NK-92 (cell line): ENCODE data around the gene TRDMT1.

Experiments
- DNase-seq: peaks from one replicate; lab custom pipeline; 2025; ENCODE audit not compliant: unreplicated experiment; lab: John Stamatoyannopoulos, UW

The TRDMT1 gene

GRCh38 chr10:17176091-17176490 lies 25.4 kb downstream of the TRDMT1 start:
- DNase-seq, result no peak

GRCh38 chr10:17175551-17175950 lies 25.9 kb downstream of the TRDMT1 start:
- DNase-seq, result no peak

GRCh38 chr10:17174626-17175025 lies 26.8 kb downstream of the TRDMT1 start:
- DNase-seq, result no peak

GRCh38 chr10:17171141-17171641 lies 30.3 kb downstream of the TRDMT1 start:
- DNase-seq, result no peak

GRCh38 chr10:17169803-17170202 lies 31.7 kb downstream of the TRDMT1 start:
- DNase-seq, result no peak

- DNase-seq, result no peak
Measured at GRCh38 chr10:17166699-17167098, 34.8 kb downstream of the TRDMT1 start.

DNA sequence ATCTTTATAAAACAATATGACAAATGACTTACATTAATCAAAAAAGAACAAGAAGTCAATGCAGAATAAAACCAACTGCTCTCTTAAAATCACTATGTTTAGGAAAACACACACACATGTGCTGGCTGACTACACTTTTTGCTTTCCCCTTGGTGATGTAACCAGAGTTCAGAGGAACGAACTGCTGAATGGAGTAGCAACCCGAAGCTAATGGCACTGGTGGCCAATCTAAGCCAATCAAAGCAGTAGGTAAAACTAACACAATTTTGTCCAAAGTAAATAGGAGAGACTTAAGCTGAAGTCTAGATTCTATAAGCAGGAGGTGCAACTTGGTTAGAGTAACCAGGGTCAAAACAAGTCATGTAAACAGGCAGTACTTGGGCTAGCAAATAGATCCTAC lies 38.6 kb downstream of the TRDMT1 start:
- DNase-seq, result no peak

GRCh38 chr10:17161775-17162174 lies 39.7 kb downstream of the TRDMT1 start:
- DNase-seq, result no peak

DNA sequence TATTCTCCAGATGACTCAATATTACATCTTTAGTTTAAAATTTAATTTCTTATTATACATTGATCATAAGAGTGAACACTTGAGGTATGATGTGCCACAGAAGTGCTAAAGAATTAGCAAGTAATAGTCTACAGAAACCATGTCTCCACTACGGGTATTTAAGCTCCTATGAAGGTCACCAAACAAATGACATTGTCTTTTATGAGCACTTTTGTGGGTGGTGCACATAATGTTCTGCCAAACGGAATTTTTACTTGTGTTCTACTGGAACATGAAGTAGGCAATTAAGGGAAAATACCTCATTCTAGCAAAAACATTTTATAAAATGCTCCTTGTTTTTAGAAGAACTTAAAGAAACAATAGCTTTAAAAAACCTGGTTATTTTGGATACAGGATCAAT lies 44.4 kb downstream of the TRDMT1 start:
- DNase-seq, result no peak

DNA sequence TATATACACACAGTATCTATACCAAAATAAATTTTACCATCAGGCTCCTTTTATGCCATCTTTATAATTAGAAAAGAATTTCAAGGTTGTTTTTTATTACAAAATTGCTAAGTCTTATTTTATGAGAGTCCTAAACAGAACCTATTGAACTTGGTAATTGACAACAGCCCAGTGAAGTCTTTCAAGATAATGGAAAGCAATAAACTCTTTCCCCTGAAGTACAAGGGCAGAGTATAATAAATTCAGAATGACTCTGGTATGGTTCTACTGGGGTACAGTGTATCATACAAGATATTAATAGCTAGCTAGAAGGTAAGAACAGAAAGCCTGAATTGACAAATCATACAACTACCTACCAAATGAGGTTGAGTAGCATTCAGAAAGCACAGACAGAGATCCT lies 45.6 kb downstream of the TRDMT1 start:
- no peak for DNase-seq

DNA sequence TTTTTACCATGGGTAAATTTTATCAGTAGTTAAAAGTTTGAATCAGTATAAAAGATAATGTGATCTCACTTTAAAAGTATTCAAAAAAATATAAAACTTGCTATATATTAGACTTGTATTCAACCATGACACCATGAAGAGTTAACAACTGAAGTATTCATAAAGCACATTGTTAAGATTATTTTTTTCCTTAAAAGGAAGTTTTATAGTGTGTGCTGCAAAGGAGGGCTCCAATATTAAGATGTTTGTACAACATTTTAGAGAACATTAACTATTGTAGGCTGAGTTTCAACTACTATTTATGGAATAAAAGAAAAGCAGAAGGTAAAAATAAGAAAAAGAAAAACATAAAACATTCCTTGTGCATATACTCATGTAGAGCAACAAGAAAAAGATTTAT lies 47.4 kb downstream of the TRDMT1 start:
- no peak for DNase-seq

DNA sequence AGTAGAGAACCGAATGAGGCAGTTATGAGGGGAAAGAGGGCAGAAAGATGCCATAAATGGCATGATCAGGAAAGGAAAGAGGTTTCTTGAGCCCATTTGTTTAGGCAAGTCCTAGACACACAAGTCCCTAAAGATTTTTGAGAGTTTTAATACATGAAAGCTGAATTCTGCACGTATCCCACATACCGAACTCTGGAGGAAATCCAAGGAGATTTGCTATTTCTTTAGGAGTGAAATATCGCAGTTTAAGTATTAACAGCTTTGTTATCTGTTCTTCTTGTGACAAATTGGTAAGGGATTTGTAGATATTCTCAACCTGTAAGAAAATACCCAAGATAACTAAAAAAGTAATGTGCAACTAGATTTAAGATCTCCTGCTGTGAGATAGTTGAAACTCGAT lies 48.2 kb downstream of the TRDMT1 start:
- no peak for DNase-seq

DNA sequence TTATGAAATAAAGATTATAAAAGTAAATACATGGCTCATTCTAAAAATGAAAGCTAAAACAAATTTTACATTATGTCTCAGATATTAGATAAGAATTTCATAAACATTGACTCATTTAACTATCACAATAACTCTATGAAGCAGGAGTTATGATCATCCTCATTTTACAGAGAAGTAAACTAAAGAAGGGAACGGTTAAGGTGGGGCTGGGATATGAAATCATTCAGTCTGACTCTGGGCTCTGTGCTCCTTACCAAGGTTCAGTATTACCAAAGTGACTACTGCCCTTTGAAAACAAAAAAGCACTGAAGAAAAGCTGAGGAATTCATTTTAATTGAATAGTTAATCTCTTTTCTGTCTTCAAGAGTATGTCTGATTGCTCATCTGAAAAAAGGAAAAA lies 49.8 kb downstream of the TRDMT1 start:
- no peak for DNase-seq

GRCh38 chr10:17147884-17148489 lies 53.5 kb downstream of the TRDMT1 start:
- DNase-seq, result no peak

DNA sequence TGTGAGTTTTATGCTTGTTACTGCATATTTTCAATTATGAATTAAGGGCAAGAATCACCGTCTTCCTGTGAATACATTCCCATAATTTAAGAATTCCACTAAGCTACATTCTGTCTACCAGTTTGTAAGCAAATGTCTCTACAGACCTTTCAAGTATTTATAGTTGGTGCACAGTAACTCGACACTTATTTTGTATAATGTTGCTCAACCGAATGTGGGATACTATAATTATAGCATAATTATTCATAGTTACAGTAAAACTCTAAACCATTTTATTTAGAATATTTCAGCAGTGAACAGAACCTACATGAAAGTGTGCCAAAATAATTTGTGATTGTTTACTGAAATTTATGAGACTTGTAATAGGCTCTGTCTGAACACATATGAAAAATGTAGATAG lies 54.6 kb downstream of the TRDMT1 start:
- no peak for DNase-seq

- no peak for DNase-seq
Measured at GRCh38 chr10:17145239-17145638, 56.2 kb downstream of the TRDMT1 start.

DNA sequence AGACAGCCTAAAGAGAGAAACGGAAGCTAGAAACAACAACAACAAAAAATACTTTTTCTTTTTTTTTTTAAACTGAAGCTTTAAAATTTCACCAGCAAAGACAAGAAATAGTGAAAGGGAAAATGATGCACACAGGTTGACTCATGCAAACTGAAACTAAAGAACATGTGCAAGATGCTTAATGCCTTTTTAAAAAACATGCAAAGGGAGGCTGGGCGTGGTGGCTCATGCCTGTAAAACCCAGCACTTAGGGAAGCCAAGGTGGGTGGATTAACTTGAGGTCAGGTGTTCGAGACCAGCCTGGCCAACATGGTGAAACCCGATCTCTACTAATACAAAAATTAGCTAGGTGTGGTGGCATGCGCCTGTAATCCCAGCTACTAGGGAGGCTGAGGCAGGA lies 56.7 kb downstream of the TRDMT1 start:
- DNase-seq, result no peak

DNA sequence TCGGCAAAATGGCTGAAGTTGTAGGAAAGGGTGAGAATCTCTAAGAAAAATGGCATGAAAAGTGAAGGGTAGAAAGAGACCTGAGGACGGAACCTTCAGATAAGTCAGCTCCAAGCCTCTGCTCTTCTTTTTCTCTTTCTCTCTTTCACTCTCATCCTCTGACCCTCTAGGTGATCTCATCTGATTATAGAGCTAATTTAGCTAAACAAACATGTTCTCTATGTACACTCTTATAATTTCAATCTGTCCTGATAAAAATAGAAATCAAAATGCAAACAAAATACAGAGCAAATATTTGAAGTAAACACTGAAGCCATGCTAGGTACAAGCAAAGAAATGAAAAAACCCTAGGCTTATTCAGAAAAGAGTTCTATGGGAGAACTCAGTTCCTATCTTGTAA lies 57.4 kb downstream of the TRDMT1 start:
- DNase-seq, result no peak

- no peak for DNase-seq
Measured at GRCh38 chr10:17143055-17143690, 58.3 kb downstream of the TRDMT1 start.

GRCh38 chr10:17141504-17142229 lies 59.8 kb downstream of the TRDMT1 start:
- DNase-seq, result no peak

GRCh38 chr10:17140386-17140761 lies 61.1 kb downstream of the TRDMT1 start:
- DNase-seq, result no peak

DNA sequence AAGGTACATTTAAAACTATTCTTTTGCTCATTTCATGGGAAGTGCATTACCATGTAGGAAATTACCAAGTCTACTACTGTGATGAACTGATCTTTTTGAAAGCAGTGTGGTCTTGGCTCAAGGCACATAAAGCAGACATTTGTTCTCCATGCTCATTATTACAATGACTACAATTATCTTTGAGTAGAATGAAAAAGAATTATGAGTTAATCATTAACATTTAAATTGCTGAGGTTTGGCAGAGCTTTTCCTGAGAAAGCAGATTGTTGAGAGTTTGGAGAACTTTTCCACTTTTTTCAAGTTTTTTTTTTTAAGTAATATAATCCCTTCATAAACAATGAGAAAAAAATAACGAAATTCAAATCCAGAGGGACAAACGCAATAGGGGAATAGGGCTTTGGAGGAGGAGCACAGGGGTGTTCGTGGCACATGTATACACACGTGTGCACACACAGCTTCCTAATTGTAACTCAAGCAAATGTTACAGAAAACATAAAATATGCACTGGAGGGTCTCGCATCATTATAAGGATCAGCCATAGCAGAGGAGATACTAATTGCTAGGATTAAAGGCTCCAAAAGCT lies 62.9 kb downstream of the TRDMT1 start:
- no peak for DNase-seq
